HepG2 (cell line): ENCODE data around the gene BRCA2. TPM values are rescaled to one million over a fixed set of nuclear protein-coding genes. Genes with fewer than 3 reads are reported as not detected.

Experiments used
- ATF7 ChIP-seq, 2 experiments: fragments of 450-650 bp in 1 of 2; sonication (generic) in 1 of 2; formaldehyde crosslinking in 1 of 2; IDR thresholded peaks; 2 replicates each; pipeline versions ENCODE4 v1.4.0 to v1.6.1; 2016 to 2020; ENCODE audit warnings: antibody characterized with exemption in 1 of 2, mild to moderate bottlenecking in 1 of 2, missing genetic modification reagents in 1 of 2
- BHLHE40 ChIP-seq: IDR thresholded peaks from 2 replicates; pipeline ENCODE4 v1.6.1; 2011; ENCODE audit warnings: low read length, improper control_type of control experiment
- CENPT ChIP-seq: sonication (generic); formaldehyde crosslinking; IDR thresholded peaks from 2 replicates; pipeline ENCODE4 v1.8.0; 2022; ENCODE audit warnings: low read depth, mild to moderate bottlenecking, moderate library complexity, missing genetic modification reagents
- DMAP1 ChIP-seq: IDR thresholded peaks from 2 replicates; pipeline ENCODE4 v1.6.1; 2016
- LCORL ChIP-seq, 2 experiments: fragments of 450-650 bp in 1 of 2; sonication (generic) in 1 of 2; formaldehyde crosslinking in 1 of 2; IDR thresholded peaks; 2 replicates each; pipeline versions ENCODE4 v1.5.0 to v1.6.1; 2017 to 2020; ENCODE audit warnings: antibody characterized with exemption in 1 of 2, missing genetic modification reagents in 1 of 2
- MED8 ChIP-seq: sonication (generic); formaldehyde crosslinking; IDR thresholded peaks from 2 replicates; pipeline ENCODE4 v1.8.1; 2023; ENCODE audit warnings: mild to moderate bottlenecking, missing genetic modification reagents; ENCODE audit not compliant: insufficient replicate concordance
- NCOA2 ChIP-seq: sonication (generic); formaldehyde crosslinking; IDR thresholded peaks from 2 replicates; pipeline ENCODE4 v1.8.0; 2022; ENCODE audit warnings: inconsistent platforms
- RXRA ChIP-seq: sonication (generic); formaldehyde crosslinking; IDR thresholded peaks from 2 replicates; pipeline ENCODE4 v1.5.1; 2020; ENCODE audit warnings: missing genetic modification reagents
- SP4 ChIP-seq: sonication (generic); formaldehyde crosslinking; IDR thresholded peaks from 2 replicates; pipeline ENCODE4 v1.8.1; 2023; ENCODE audit warnings: mild to moderate bottlenecking, missing genetic modification reagents
- YY1 ChIP-seq: IDR thresholded peaks from 2 replicates; pipeline ENCODE4 v1.6.1; 2011; ENCODE audit warnings: low read length, low read depth, moderate library complexity, mild to moderate bottlenecking; ENCODE audit not compliant: insufficient read depth, insufficient replicate concordance
- ZC3H13 ChIP-seq: sonication (generic); formaldehyde crosslinking; IDR thresholded peaks from 2 replicates; pipeline ENCODE4 v1.8.1; 2023; ENCODE audit warnings: mild to moderate bottlenecking, missing genetic modification reagents, moderate library complexity
- ZNF251 ChIP-seq: sonication (generic); formaldehyde crosslinking; IDR thresholded peaks from 2 replicates; pipeline ENCODE4 v1.9.0; 2021; ENCODE audit warnings: mild to moderate bottlenecking, missing genetic modification reagents
- ZNF33A ChIP-seq: sonication (generic); formaldehyde crosslinking; IDR thresholded peaks from 2 replicates; pipeline ENCODE4 v1.5.1; 2020; ENCODE audit warnings: missing genetic modification reagents, mild to moderate bottlenecking, moderate library complexity, borderline replicate concordance
- ZNF460 ChIP-seq: sonication (generic); formaldehyde crosslinking; IDR thresholded peaks from 2 replicates; pipeline ENCODE4 v1.5.1; 2020; ENCODE audit warnings: missing genetic modification reagents, mild to moderate bottlenecking, borderline replicate concordance
- ZNF674 ChIP-seq: sonication (generic); formaldehyde crosslinking; IDR thresholded peaks from 2 replicates; pipeline ENCODE4 v1.5.0; 2020; ENCODE audit warnings: low read depth, mild to moderate bottlenecking, missing genetic modification reagents
- ZNF790 ChIP-seq: sonication (generic); formaldehyde crosslinking; IDR thresholded peaks from 2 replicates; pipeline ENCODE4 v1.8.0; 2022; ENCODE audit warnings: missing genetic modification reagents, mild to moderate bottlenecking, borderline replicate concordance
- ZSCAN21 ChIP-seq: sonication (generic); formaldehyde crosslinking; IDR thresholded peaks from 2 replicates; pipeline ENCODE4 v1.8.0; 2022; ENCODE audit warnings: mild to moderate bottlenecking, missing genetic modification reagents, moderate library complexity, borderline replicate concordance
- polyA plus RNA-seq, 8 experiments: library from polyadenylated mRNA; depleted of rRNA in 3 of 8; stranded (reverse) in 7 of 8; unstranded in 1 of 8; fragments of >200 nt; fragmentation: Illumina TruSeq in 4 of 8; extraction: Trizol in 4 of 8; gene quantifications; 2 replicates each; pipeline versions ENCODE4 v1.2.1 to v1.2.3, GENCODE V29; 2011 to 2016; ENCODE audit warnings: low read depth in 4 of 8, missing spikeins in 1 of 8, mixed read lengths in 1 of 8; ENCODE audit not compliant: insufficient read depth in 1 of 8
- total RNA-seq, 5 experiments: library from RNA; depleted of rRNA; stranded (reverse); fragments of >200 nt; fragmentation: Illumina TruSeq; extraction: Trizol; gene quantifications; 2 replicates each; pipeline ENCODE4 v1.2.3, GENCODE V29; 2016; ENCODE audit warnings: low read depth in 1 of 5
- TF ChIP-seq, protein P1 (sequence below): sonication (generic); formaldehyde crosslinking; conservative IDR thresholded peaks from 2 replicates; pipeline ENCODE4 v1.4.0; 2020; ENCODE audit warnings: mild to moderate bottlenecking, missing genetic modification reagents, moderate library complexity
- TF ChIP-seq, protein P2 (sequence below): sonication (generic); formaldehyde crosslinking; IDR thresholded peaks from 2 replicates; pipeline ENCODE4 v1.8.1; 2023; ENCODE audit warnings: missing genetic modification reagents, mild to moderate bottlenecking, borderline replicate concordance
- TF ChIP-seq, protein P3 (sequence below): sonication (generic); formaldehyde crosslinking; IDR thresholded peaks from 2 replicates; pipeline ENCODE4 v1.4.0; 2020; ENCODE audit warnings: missing genetic modification reagents; ENCODE audit errors: not compliant biosample characterization
- TF ChIP-seq, protein P4 (sequence below): sonication (generic); formaldehyde crosslinking; IDR thresholded peaks from 2 replicates; pipeline ENCODE4 v1.4.0; 2020; ENCODE audit warnings: missing genetic modification reagents, borderline replicate concordance

Gene BRCA2
- total and polyA plus RNA-seq, 2 of the 13 experiments (the other 11 are each of a cell fraction or from before 2014, with no cell fraction given): 3.1 to 24.6 TPM

DNA sequence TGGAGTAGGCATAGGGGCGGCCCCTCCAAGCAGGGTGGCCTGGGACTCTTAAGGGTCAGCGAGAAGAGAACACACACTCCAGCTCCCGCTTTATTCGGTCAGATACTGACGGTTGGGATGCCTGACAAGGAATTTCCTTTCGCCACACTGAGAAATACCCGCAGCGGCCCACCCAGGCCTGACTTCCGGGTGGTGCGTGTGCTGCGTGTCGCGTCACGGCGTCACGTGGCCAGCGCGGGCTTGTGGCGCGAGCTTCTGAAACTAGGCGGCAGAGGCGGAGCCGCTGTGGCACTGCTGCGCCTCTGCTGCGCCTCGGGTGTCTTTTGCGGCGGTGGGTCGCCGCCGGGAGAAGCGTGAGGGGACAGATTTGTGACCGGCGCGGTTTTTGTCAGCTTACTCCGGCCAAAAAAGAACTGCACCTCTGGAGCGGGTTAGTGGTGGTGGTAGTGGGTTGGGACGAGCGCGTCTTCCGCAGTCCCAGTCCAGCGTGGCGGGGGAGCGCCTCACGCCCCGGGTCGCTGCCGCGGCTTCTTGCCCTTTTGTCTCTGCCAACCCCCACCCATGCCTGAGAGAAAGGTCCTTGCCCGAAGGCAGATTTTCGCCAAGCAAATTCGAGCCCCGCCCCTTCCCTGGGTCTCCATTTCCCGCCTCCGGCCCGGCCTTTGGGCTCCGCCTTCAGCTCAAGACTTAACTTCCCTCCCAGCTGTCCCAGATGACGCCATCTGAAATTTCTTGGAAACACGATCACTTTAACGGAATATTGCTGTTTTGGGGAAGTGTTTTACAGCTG is at the start of gene BRCA2, which contains the start of gene ZAR1L (continued):
- 0 out of 2 replicates have a peak, but pooled peaks have one; percentile 67 for TF ChIP-seq ZC3H13 (CRISPR knock-in tag)
- TF ChIP-seq BHLHE40: peak; percentile 70
- TF ChIP-seq ATF7 (IDR thresholded peaks at IDR 0.05): no peak
- TF ChIP-seq ATF7 (CRISPR knock-in tag; IDR thresholded peaks at IDR 0.05): peak; percentile 19; the same call in 1 of the 2 replicates
- TF ChIP-seq, protein P1, sequence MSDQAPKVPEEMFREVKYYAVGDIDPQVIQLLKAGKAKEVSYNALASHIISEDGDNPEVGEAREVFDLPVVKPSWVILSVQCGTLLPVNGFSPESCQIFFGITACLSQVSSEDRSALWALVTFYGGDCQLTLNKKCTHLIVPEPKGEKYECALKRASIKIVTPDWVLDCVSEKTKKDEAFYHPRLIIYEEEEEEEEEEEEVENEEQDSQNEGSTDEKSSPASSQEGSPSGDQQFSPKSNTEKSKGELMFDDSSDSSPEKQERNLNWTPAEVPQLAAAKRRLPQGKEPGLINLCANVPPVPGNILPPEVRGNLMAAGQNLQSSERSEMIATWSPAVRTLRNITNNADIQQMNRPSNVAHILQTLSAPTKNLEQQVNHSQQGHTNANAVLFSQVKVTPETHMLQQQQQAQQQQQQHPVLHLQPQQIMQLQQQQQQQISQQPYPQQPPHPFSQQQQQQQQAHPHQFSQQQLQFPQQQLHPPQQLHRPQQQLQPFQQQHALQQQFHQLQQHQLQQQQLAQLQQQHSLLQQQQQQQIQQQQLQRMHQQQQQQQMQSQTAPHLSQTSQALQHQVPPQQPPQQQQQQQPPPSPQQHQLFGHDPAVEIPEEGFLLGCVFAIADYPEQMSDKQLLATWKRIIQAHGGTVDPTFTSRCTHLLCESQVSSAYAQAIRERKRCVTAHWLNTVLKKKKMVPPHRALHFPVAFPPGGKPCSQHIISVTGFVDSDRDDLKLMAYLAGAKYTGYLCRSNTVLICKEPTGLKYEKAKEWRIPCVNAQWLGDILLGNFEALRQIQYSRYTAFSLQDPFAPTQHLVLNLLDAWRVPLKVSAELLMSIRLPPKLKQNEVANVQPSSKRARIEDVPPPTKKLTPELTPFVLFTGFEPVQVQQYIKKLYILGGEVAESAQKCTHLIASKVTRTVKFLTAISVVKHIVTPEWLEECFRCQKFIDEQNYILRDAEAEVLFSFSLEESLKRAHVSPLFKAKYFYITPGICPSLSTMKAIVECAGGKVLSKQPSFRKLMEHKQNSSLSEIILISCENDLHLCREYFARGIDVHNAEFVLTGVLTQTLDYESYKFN (CRISPR knock-in tag): no peak; the same call in none of the 2 replicates
- no peak for TF ChIP-seq ZNF674 (CRISPR knock-in tag)
- TF ChIP-seq MED8 (CRISPR knock-in tag): peak; percentile 63
- peak; percentile 77; the same call in 1 of the 2 replicates for TF ChIP-seq ZSCAN21 (CRISPR knock-in tag)
- peak; percentile 55; the same call in 1 of the 2 replicates for TF ChIP-seq ZNF251 (CRISPR knock-in tag)
- TF ChIP-seq CENPT (CRISPR knock-in tag): no peak
- TF ChIP-seq, protein P2, sequence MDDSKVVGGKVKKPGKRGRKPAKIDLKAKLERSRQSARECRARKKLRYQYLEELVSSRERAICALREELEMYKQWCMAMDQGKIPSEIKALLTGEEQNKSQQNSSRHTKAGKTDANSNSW: no peak; the same call in 1 of the 2 replicates
- TF ChIP-seq SP4: peak; percentile 55; the same call in 1 of the 2 replicates
- TF ChIP-seq NCOA2 (CRISPR knock-in tag): no peak
- TF ChIP-seq, protein P3, sequence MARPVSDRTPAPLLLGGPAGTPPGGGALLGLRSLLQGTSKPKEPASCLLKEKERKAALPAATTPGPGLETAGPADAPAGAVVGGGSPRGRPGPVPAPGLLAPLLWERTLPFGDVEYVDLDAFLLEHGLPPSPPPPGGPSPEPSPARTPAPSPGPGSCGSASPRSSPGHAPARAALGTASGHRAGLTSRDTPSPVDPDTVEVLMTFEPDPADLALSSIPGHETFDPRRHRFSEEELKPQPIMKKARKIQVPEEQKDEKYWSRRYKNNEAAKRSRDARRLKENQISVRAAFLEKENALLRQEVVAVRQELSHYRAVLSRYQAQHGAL (CRISPR knock-in tag): no peak
- TF ChIP-seq ZNF460 (CRISPR knock-in tag): no peak
- no peak for TF ChIP-seq LCORL (IDR thresholded peaks at IDR 0.05)
- TF ChIP-seq LCORL (CRISPR knock-in tag; IDR thresholded peaks at IDR 0.05): 0 out of 2 replicates have a peak, but pooled peaks have one; percentile 49
- TF ChIP-seq ZNF790 (CRISPR knock-in tag): 0 out of 2 replicates have a peak, but pooled peaks have one; percentile 31
- no peak for TF ChIP-seq YY1
- TF ChIP-seq ZNF33A (CRISPR knock-in tag): no peak
- TF ChIP-seq, protein P4, sequence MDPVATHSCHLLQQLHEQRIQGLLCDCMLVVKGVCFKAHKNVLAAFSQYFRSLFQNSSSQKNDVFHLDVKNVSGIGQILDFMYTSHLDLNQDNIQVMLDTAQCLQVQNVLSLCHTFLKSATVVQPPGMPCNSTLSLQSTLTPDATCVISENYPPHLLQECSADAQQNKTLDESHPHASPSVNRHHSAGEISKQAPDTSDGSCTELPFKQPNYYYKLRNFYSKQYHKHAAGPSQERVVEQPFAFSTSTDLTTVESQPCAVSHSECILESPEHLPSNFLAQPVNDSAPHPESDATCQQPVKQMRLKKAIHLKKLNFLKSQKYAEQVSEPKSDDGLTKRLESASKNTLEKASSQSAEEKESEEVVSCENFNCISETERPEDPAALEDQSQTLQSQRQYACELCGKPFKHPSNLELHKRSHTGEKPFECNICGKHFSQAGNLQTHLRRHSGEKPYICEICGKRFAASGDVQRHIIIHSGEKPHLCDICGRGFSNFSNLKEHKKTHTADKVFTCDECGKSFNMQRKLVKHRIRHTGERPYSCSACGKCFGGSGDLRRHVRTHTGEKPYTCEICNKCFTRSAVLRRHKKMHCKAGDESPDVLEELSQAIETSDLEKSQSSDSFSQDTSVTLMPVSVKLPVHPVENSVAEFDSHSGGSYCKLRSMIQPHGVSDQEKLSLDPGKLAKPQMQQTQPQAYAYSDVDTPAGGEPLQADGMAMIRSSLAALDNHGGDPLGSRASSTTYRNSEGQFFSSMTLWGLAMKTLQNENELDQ (CRISPR knock-in tag): no peak
- TF ChIP-seq RXRA (CRISPR knock-in tag): peak; percentile 50; the same call in 1 of the 2 replicates
- peak; percentile 79; the same call in 1 of the 2 replicates for TF ChIP-seq DMAP1 (CRISPR knock-in tag)
